Measurements from ENCODE around the gene BRF1.

DNA sequence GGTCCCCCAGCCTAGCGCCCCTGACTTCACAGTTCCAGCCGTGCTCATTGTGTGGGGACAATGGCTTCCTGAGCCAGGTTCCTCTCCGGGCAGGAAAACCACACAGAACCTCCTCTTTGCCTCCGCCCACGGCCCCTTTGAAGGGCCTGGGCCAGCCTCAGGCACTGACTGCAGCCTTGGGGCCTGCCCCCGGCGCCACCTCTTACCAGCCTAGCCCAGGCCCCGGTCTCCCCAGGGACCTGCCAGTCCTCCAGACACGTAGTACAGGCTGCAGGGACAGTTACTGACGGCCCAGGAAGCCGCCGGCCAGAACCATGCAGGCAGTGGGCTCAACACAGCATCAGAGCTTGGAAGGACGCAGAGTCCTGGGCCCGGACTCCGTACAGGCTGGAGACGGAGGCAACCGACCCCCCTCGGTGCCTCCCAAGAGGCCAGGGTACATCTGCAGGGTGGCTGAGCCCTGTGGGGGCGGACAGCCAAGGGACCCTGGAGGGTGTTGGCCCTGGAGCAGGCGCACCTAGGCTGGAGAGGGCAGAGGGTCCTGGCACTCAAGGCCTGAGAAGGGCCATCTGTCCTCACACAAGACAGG lies 98.8 kb downstream of the BRF1 start:
- TF ChIP-seq, protein P1, sequence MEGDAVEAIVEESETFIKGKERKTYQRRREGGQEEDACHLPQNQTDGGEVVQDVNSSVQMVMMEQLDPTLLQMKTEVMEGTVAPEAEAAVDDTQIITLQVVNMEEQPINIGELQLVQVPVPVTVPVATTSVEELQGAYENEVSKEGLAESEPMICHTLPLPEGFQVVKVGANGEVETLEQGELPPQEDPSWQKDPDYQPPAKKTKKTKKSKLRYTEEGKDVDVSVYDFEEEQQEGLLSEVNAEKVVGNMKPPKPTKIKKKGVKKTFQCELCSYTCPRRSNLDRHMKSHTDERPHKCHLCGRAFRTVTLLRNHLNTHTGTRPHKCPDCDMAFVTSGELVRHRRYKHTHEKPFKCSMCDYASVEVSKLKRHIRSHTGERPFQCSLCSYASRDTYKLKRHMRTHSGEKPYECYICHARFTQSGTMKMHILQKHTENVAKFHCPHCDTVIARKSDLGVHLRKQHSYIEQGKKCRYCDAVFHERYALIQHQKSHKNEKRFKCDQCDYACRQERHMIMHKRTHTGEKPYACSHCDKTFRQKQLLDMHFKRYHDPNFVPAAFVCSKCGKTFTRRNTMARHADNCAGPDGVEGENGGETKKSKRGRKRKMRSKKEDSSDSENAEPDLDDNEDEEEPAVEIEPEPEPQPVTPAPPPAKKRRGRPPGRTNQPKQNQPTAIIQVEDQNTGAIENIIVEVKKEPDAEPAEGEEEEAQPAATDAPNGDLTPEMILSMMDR (IDR thresholded peaks at IDR 0.05): no peak
- no peak for TF ChIP-seq POLR2A (IDR thresholded peaks at IDR 0.05)

Measured in testis (tissue), 2 donors.